Measurements from ENCODE around the gene SLC6A9.

The SLC6A9 gene

DNA sequence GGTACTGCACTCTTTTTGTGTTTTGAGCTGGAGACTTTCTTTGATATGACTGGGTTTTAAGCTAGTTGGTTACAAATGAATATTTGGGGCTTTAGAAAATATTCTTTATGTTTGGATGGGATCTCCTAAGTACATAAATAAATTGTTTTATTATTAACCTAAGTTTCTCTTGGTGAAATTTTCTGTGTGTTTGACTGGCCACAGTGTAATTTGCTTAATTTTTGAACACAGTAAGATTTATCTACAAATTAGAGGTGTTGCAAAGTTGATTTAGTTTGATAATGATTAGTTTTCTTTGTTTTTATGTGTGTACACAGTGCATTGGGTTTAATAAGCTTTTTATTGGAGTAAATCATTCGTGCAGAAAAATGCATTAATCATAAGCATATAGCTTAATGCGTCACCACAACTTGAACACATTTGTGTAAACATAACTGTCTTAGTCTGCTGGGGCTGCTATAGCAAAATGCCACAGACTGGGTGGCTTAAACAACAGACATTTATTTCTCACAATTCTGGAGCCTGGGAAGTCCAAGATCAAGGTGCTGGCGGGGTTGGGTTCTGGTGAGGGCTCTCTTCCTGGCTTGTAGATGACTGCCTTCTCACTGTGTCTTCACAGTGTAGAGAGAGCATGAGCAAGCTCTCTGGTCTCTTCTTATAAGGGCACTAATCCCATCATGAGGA, 17.4 kb upstream of the SLC6A9 start:
- DNase-seq (ENCODE audit: low spot score), result no peak

DNA sequence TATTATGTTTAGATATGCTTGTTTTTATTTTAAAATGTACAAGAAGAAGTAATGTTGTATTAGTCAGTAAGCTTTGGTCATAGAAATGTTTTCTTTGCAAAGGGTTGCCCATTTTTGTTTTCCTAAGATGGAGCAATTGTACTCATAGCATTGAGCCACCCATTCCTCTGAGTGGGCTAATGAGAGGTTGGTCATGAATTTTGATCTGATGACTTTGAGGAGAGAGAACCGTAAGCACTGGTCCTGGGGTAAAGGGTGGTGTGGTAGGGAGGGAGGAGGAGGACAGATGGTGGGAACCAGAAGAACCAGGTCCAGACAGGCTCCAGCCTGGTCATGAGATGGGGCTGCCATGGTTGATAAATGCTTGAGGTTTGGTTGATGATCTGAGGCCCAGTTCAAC, 15.9 kb upstream of the SLC6A9 start:
- DNase-seq (ENCODE audit: low spot score), result no peak

DNA sequence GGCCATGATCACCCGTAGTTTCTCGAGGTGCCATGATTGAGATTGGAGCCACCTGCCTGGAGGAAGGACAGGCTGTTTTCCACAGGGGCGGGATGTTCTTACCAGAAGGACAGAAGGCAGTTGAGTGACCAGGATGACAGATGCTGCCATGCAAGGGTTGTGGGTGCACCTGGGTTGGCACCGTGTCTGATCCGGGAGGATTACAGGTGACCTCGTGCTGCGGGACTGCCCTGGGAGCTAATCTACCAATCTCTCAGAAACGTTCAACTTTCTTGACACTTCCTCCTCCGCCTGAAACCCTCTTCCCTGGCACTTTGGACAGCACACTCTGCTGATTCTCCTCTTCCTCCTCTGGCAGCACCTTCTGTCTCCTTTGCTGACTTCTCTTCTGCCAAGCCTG, 13.8 kb upstream of the SLC6A9 start:
- no peak for DNase-seq (ENCODE audit: low spot score)

DNA sequence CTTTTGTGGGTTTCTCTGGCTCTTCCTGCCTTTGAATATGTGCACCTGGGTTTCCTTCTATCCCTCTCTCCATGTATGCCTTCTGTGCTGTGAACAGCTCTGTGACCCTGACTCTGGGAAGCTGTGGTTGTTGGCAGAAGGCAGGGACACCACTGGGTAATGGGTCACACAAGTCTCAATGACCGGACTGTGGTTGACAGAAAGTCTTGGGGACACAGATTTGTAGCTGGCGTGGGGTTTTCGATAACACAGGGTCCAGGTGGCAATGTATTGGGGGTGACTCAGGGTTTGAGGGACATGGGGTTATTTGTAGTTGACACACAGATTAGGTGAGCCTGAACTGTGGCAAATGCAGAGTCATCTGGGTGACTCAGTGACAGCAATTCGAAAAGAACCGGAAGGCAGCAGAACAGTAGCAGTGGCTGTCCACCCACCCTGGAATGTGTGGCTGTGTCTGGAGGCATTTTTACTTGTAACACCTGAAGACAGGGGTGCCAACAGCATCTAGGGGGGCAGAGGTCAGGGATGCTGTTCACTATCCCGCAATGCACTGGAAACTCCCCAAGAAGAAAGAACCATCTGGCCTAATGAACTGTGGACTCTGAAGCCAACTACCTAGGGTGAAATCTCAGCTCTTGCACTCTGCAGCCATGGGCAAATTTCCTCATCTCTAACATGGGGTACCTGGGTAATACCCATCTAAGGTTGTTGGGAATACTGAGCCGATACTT, 13.0 kb upstream of the SLC6A9 start:
- DNase-seq (ENCODE audit: low spot score), result no peak

DNA sequence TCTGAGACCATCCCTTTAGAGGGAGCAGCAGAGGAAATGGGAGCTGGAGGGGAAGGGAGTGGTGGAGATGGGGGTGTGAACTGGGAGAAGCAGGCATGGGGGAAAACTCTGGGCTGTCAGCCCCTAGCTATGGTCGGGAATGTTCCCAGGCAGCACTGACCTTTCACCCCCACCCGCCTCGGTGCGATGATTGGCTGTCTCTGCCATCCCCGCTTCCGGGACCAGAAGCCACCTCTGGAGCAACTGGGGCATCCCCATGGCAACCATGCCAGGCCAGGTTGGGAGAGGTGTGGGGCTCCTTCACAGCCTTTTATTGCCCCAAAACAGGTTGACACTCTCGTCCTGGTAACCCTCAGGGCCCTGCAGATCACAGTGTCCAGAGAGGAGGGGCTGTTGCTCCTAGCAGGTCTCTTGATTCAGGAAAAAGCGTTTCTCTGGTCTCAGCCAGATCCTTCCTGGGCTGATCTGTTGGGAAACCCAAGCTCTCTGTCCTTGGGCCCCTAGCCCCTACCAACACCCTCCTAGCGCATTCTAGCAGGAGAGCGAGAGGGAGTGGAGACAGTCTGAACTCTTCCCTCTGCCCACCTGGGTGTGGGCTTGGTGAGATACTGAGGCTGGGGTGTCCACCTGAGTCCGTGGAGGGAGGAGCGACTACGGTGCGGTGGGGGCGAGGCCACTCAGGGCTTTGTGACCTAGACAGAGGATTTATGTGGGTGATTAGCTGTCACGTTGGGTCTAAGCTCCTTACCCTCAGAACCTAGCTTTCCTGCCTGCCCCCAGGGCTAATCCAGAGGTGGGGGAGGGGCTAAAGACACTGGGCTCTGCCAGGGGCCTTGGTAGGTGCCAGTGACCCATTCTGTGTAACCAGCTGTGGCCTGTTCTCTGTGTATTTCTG, 12.2 kb upstream of the SLC6A9 start:
- DNase-seq (ENCODE audit: low spot score), result no peak

DNA sequence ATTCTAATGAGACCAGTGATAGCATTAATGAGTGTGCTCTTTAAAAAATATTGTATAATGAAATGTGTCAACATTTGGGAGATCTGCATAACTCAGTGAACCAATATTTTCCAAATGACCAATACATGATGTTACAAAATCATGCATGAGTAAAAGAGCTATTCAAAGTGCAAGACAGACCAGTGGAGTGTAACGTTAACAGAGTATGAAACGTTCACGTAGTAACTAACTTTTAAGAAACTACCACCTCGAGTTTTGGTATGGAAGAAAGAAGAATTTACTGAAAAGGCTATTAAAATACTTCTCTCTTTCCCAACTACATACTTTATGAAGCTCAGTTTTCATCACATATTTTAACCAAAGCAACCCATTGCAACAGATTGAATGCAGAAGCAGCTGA, 9.6 kb upstream of the SLC6A9 start:
- no peak for DNase-seq (ENCODE audit: low spot score)

DNA sequence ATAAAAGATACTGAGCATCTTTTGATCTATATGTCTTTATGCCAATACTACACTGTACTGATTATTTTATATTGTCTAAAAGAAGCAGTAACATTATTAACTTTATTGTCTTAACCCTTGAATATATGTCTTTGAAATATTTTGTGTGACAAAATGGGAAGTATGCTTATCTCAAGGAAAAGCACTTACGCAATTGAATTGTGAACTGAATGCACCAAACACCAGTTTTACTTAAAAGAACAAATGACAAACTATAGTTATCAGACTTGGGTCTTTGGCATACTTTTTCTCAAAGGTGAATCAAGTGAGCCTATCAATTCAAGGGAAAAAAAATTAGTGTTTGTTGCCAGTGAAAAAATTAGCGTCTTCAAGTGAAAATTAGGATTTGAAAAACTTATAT, 9.2 kb upstream of the SLC6A9 start:
- no peak for DNase-seq (ENCODE audit: low spot score)

DNA sequence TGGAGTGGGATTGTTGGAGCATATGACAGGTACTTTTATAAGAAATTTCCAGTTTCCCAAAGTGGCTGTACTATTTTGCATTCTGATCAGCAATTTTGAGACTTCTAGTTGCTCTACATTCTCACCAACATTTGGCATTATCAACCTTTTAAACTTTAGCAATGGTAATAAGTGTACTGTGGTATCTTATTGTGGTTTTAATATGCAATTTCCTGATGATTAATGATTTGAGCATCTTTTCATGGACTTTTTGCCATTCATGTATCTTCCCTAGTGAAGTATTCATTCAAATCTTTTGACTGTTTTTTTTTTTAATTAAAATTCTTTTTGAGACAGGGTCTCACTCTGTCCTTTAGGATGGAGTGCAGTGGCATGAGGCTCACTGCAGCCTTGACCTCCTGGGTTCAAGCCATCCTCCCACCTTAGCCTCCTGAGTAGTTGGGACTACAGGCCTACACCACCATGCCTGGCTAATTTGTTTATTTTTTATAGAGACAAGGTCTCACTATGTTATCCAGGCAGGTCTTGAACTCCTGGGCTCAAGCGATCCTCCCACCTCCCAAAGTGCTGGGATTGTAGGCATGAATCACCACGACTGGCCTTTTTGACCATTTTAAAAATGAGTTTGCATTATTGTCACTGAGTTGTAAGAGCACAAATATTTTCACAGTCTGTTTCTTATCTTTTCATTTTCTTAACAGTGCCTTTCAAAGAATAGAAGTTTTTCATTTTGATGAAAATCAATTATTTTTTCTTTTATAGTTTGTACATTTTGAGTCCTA, 7.8 kb upstream of the SLC6A9 start:
- DNase-seq (ENCODE audit: low spot score), result no peak

DNA sequence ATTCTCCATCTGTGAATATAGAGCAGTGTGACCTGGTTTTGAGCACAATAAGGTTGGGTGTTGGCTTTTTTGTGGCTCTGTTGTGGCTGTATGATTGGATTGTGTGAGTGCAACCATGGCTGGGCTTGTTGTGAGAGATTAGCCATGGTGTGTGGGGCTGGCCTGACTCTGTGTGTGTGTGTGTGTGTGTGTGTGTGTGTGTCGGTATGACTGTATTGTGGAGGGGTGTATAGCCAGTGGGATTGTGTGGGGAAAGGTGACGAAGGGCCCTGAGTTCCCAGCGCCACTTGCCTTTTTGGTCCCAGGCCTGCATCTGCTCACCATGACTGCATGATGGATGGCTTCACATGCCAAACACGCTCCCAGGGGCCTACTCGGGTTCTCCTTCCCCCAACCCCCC, 5.9 kb upstream of the SLC6A9 start:
- no peak for DNase-seq (ENCODE audit: low spot score)

DNA sequence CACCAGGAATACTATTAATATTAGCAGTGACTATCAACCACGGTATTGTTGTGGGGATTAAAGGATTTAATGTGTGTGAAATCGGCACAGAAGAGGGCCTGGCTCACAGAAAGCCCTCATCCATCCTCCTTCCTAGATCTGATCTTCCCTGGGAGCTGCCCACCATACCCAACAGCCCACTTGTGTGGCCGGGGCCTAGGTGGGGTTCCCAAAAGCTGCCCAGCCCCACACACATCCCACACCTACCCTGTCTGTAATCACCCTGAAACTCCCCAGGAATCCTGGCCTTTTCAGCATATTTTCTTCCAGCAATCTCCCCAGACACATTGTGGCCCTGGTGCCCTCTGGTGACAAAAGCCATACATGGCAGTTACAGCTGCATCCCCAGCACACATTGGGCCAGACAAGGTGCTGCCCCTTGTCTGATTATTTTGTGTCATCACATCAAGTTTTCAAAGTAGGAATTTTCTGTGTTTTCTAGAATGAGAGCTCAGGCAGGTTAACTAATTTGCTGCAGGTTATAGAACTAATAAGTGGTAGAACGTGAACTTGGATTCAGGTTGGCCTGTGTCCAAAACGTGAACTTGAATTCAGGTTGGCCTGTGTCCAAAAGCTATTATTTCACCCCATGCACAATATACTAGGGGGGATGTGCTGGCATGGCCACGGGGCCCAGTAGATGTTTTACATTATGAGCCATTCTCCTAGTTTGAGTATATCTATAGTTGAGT, 5.3 kb upstream of the SLC6A9 start:
- DNase-seq (ENCODE audit: low spot score), result peak; percentile 82

DNA sequence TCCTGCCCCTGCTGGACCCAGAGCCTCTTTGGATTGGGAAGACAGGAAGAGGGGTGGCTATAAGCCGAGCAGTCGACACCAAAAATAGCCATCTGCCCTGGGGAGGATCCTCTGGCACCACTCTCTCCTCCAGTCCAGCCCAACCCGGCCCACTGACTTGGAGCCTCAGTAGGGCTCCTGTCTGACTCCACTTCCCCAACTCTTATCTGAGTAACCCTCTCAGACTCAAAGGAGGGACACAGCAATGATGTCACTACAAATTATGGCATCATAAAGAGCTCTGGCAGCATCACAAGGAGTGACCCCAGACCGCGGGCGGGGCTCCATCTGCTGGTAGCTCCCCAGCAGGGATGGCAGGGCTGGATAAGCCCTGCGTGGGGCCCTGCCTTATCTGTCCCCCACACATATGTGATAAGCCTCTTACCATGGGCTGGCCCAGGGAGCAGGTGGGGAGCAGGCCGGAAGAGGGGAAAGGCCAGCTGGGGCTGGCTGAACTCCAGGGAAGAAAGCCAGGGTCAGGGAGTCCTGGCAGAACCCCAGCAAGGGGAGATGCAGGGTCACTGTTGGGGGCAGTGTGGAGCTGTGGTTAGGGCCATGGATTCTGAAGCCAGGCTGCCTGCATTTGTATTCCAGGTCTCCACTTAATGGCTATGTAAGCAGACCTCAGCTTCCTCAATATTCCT, 4.6 kb upstream of the SLC6A9 start:
- DNase-seq (ENCODE audit: low spot score), result peak; percentile 12

DNA sequence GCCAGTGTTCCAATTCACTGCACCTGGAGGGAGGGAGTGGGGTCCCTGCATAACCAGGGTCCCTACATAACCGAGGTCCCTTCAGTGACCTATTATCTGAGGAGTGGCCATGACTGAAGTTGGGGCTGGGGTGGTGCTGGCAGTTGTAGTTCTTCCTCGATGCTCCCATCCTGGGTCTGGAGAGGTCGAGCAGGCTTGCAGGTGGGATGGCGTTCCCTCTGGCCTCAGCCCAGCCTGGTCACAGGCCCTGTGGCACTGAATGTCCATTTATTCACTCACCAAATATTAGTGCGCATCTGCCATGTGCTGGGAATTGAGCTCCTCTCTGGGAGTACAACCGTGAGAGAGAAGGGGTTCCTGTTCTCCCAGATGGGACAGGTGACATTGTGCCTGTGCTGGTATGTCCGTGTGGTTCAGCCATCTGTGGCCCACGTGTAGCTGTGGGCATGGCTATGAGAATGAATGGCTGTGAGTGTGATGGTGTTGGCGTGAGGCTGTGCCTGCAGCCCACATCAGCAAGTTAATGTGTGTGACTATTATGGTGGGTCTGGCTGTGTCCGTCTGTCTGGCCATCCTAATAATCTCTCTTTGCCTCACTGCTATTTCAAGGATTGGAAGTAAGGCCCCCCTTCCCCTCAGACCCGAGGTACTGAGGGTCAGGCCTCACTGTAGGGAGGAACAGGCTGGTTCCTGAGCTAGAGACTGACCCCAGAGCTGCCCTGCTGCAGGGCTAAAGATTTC, 3.9 kb upstream of the SLC6A9 start:
- DNase-seq (ENCODE audit: low spot score), result no peak

DNA sequence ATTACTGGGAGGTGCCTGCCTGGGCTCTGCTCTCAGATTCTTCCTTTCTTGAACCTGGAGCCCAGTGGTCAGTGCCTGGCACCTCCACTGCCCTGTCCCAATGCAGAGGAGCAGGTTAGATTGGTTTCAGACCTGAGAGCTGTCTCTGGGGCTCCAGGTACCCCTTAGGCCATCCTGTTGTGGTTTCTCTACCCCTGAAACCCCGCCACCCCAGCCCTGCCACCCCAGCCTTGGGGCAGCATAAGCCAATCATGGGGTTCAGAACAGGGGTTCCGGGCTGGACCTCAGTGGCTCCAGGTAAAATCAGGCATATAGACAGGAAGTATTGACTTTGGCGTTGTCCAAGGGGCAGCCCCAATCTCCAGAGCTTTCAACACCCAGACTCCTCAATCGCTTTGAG, 3.2 kb upstream of the SLC6A9 start:
- DNase-seq (ENCODE audit: low spot score), result no peak

DNA sequence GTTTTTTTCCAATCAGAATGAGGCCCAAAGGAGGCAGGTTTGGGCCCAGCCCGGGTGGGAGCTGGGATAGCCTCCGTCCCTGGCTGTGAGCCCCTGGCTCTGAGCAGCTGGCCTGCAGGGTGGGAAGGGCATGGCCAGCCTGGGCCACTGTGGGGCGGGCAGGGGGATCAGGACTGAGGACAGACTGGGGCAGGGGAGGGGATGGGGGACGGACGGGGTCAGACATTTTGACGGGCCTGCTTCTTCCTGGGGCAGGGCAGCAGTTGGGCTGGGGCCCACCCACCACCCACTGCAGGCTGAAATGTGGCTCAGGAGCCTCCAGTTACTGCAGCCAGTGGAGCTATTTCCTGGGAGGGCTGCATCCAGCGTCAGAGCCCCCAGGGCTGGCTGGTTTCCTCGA, 2.5 kb upstream of the SLC6A9 start:
- DNase-seq (ENCODE audit: low spot score), result no peak

DNA sequence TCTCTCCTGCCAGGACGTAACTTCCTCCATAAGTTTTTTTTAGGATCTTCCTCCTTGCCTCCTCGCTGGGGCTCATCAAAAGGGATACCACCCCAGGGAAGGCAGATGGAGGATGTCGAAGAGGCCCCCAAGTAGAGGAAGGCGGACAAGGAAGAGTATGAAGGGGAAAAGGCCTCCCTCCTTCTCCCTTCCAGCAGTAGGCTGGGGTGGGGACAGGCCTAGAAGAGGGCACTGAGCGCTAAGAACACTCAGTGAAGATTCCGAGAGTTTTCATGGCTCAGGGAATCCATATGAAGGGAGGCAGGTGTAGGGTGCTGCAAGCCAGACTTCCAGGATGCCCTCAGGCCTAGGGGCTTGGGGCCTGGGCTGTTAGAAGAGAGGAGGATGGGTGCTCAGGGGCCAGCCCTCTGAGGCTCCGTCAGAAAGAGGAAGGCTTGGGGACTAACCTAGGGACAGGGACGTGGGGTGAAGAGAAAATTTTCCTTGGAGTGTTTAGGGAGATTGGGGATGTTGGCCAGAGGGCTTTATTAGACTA, 1.8 kb upstream of the SLC6A9 start:
- DNase-seq (ENCODE audit: low spot score), result no peak

DNA sequence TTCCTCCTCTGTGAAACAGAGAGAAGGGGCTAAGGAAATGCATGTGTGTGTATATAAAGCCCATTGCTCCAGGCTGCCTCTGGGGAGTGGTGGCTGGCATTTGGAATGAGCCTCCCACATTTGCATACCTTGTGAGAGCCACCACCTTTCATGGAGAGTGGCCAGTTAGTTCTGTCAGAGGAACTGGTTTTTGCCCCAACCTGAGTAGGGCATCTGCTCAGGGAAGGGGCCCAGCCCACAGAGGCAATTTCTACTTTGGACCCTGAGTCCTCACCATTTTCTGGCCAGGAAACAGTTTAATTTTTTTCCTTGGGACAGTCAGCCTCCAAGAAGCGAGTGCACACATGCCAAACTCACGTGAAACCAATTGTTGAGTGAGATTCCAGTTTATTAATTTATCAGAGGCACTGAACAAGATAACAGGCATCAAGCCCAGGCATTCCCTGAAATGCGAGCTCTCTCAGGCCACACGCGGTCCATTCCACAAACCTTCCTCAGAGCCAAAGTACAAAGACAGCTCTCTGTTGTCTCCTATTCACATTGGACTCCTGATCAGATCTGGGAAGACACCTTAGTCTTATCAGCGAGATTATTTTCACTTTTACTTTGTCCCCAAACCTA, 1.0 kb upstream of the SLC6A9 start:
- no peak for DNase-seq (ENCODE audit: low spot score)

DNA sequence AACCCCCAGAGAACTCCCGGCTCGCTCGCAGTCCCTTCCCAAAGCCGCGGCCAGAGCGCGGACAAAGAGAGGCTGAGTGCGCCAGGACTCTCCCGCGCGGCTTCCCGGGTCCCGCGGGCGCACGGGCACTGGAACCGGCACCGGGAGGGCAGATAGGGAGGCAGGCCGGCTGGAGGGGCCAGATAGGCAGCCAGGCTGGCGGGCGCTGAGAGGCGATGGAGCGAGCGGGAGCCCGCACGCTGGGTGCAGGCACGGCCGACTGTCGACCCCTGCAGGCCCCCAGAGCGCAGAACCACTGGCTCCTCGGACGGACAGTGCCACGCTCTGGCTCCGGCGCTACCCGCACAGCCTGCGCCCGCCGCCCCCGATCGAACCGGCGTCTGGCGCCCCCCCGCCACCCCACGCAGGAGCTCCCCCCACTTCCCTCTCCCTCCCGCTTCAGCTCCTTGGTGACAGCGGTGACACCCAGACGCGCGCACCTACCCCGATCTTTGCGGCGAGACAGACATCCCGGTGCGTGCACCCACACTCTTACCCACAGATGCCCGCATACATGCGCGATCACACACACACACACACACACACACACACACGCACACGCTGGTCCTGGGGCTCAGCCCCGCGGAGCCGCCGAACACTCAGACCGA, 534 bp downstream of the SLC6A9 start:
- DNase-seq (ENCODE audit: low spot score), result peak; percentile 73

DNA sequence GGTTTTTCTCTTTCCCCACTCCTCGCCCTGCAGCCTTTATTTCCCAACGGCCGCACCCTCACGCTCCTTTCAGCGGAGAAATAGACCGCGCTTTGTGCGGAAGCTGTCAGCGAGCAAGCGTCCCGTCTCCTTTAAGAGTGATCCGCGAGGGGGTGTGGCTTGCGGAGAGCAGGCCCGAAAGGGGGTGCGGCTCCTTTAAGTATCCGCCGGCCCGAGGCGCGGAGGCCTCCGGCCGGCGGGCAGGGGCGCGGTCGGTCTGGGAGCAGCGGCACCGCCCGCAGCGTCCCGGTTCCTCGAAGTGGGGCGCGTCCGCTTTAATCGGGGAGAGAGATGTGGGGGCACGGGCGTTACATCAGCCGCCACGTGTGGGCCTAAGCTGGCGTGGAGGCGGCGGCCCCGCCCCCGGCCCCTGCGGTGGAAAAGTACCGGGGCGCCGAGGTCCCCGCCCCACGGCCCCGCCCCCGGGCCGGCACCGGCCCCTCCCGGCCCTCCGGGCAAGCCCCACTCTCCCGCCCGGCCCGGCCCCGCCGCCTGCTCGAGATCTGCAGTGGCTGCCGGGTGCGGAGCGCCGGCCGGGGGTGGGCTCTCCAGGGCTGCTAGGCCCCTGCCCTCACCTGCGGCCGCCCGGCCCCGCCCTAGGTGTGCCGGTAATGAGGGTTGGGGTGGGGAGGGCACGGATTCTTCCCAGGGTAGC, 1.2 kb downstream of the SLC6A9 start:
- DNase-seq (ENCODE audit: low spot score), result peak; percentile 89
